ENCODE results near the gene MINDY2. TPM values are rescaled to one million over a fixed set of nuclear protein-coding genes. Genes with fewer than 3 reads are reported as not detected.

MINDY2 gene, protein sequence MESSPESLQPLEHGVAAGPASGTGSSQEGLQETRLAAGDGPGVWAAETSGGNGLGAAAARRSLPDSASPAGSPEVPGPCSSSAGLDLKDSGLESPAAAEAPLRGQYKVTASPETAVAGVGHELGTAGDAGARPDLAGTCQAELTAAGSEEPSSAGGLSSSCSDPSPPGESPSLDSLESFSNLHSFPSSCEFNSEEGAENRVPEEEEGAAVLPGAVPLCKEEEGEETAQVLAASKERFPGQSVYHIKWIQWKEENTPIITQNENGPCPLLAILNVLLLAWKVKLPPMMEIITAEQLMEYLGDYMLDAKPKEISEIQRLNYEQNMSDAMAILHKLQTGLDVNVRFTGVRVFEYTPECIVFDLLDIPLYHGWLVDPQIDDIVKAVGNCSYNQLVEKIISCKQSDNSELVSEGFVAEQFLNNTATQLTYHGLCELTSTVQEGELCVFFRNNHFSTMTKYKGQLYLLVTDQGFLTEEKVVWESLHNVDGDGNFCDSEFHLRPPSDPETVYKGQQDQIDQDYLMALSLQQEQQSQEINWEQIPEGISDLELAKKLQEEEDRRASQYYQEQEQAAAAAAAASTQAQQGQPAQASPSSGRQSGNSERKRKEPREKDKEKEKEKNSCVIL
- 9.2 and 9.8 TPM in 2 replicates for total RNA-seq

DNA sequence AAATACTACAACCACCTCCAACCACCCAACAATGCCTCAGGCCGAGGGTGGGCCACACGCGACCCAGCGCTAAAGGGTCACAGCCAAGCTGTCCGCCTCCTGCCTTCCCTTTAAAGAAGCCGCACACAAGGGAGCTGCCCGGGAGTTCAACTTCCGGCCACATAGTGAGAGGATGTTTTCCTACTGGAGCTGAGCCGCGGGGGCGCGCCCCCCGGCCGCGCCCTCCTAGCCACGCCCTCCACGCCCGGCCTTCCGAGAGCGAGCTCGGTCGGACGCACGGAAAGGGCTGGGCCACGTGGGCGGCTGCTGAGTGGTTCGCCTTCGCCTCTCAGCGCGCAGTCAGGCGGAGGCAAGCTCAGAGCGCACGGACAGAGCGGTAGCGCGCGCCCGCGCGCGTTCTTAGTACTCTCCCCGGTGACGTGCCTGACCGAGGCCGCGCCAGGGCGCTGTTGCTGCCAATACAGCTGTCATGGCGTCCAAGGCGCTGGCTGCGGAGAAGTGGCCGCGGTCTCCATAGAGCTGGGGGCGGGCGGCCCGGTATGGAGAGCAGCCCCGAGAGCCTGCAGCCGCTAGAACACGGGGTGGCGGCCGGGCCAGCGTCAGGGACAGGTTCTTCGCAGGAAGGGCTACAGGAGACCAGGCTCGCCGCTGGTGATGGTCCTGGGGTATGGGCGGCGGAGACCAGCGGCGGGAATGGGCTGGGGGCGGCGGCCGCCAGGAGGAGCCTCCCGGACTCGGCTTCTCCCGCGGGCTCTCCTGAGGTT lies at the start of gene MINDY2:
MINDY2 (plus strand) TSS at position 446 of the 764 bp plus-strand sequence; CDS start at position 540, 94 bp downstream.

GRCh38 chr15:58749532-58750337 lies 21.4 kb upstream of the MINDY2 start, which contains the start of gene ADAM10:
Gene ADAM10, minus strand, starts transcription at chr15:58749707. Its CDS starts 173 bp downstream, at chr15:58749534.

Other genes starting within 250 kb of the MINDY2 start
- gene ADAM10, start 21.6 kb upstream of the MINDY2 start, total RNA-seq = 89.6 and 103 TPM in 2 replicates
- 25.2 and 46.1 TPM in 2 replicates for gene SLTM, start 162.4 kb downstream of the MINDY2 start, total RNA-seq
- gene RNF111, start 216.4 kb downstream of the MINDY2 start, total RNA-seq = 9.2 and 26.2 TPM in 2 replicates